HepG2 (cell line): ENCODE data around the gene FIS1. TPM values are rescaled to one million over a fixed set of nuclear protein-coding genes. Genes with fewer than 3 reads are reported as not detected.

ENCODE experiments used
- ATAD3A ChIP-seq: sonication (generic); formaldehyde crosslinking; IDR thresholded peaks from 2 replicates; pipeline ENCODE4 v1.4.0; 2020; ENCODE audit warnings: missing genetic modification reagents
- BCL6 ChIP-seq: IDR thresholded peaks from 2 replicates; pipeline ENCODE4 v1.6.1; 2016; ENCODE audit warnings: missing genetic modification reagents, missing compliant biosample characterization
- DRAP1 ChIP-seq: IDR thresholded peaks from 2 replicates; pipeline ENCODE4 v1.6.1; 2016; ENCODE audit warnings: missing genetic modification reagents, missing compliant biosample characterization
- HOXD1 ChIP-seq: sonication (generic); formaldehyde crosslinking; IDR thresholded peaks from 2 replicates; pipeline ENCODE4 v1.5.0; 2020; ENCODE audit warnings: missing genetic modification reagents
- ISL2 ChIP-seq: sonication (generic); formaldehyde crosslinking; IDR thresholded peaks from 2 replicates; pipeline ENCODE4 v1.5.0; 2020; ENCODE audit warnings: missing genetic modification reagents
- MIER3 ChIP-seq: IDR thresholded peaks from 2 replicates; pipeline ENCODE4 v1.6.1; 2016; ENCODE audit warnings: missing compliant biosample characterization, borderline replicate concordance
- MTF1 ChIP-seq: sonication (generic); formaldehyde crosslinking; IDR thresholded peaks from 2 replicates; pipeline ENCODE4 v1.5.0; 2020; ENCODE audit warnings: missing genetic modification reagents
- PHB2 ChIP-seq: fragments of 450-650 bp; IDR thresholded peaks from 2 replicates; pipeline ENCODE4 v1.6.1; 2018; ENCODE audit not compliant: partially characterized antibody
- RARG ChIP-seq: sonication (generic); formaldehyde crosslinking; IDR thresholded peaks from 2 replicates; pipeline ENCODE4 v1.4.0; 2020; ENCODE audit warnings: low read depth, mild to moderate bottlenecking, missing genetic modification reagents
- XRCC5 ChIP-seq: fragments of 200-400 bp; formaldehyde crosslinking; optimal IDR thresholded peaks from 2 replicates; pipeline ENCODE3; 2017; ENCODE audit warnings: mild to moderate bottlenecking, low read length
- YEATS2 ChIP-seq: sonication (generic); formaldehyde crosslinking; IDR thresholded peaks from 2 replicates; pipeline ENCODE4 v1.4.0; 2020; ENCODE audit warnings: missing genetic modification reagents, borderline replicate concordance
- ZBTB10 ChIP-seq: sonication (generic); formaldehyde crosslinking; IDR thresholded peaks from 2 replicates; pipeline ENCODE4 v1.4.0; 2020; ENCODE audit warnings: missing genetic modification reagents, borderline replicate concordance
- ZBTB42 ChIP-seq: sonication (generic); formaldehyde crosslinking; IDR thresholded peaks from 2 replicates; pipeline ENCODE4 v1.5.0; 2020; ENCODE audit warnings: mild to moderate bottlenecking, missing genetic modification reagents
- ZFP90 ChIP-seq: sonication (generic); formaldehyde crosslinking; IDR thresholded peaks from 2 replicates; pipeline ENCODE4 v1.8.0; 2022; ENCODE audit warnings: missing genetic modification reagents, mild to moderate bottlenecking, inconsistent platforms, borderline replicate concordance
- ZNF33A ChIP-seq: sonication (generic); formaldehyde crosslinking; IDR thresholded peaks from 2 replicates; pipeline ENCODE4 v1.5.1; 2020; ENCODE audit warnings: missing genetic modification reagents, mild to moderate bottlenecking, moderate library complexity, borderline replicate concordance
- ZNF354B ChIP-seq: sonication (generic); formaldehyde crosslinking; IDR thresholded peaks from 2 replicates; pipeline ENCODE4 v1.8.0; 2022; ENCODE audit warnings: mild to moderate bottlenecking, missing genetic modification reagents
- ZNF446 ChIP-seq: sonication (generic); formaldehyde crosslinking; IDR thresholded peaks from 2 replicates; pipeline ENCODE4 v1.5.0; 2020; ENCODE audit warnings: mild to moderate bottlenecking, missing genetic modification reagents
- ZNF598 ChIP-seq: sonication (generic); formaldehyde crosslinking; IDR thresholded peaks from 2 replicates; pipeline ENCODE4 v1.5.1; 2020; ENCODE audit warnings: mild to moderate bottlenecking, missing genetic modification reagents, borderline replicate concordance
- ZNF605 ChIP-seq: sonication (generic); formaldehyde crosslinking; IDR thresholded peaks from 2 replicates; pipeline ENCODE4 v1.8.0; 2022; ENCODE audit warnings: mild to moderate bottlenecking, missing genetic modification reagents
- ZNF615 ChIP-seq: sonication (generic); formaldehyde crosslinking; IDR thresholded peaks from 2 replicates; pipeline ENCODE4 v1.5.0; 2020; ENCODE audit warnings: mild to moderate bottlenecking, missing genetic modification reagents, borderline replicate concordance
- ZNF720 ChIP-seq: sonication (generic); formaldehyde crosslinking; IDR thresholded peaks from 2 replicates; pipeline ENCODE4 v1.4.0; 2020; ENCODE audit warnings: missing genetic modification reagents
- ZNF841 ChIP-seq: sonication (generic); formaldehyde crosslinking; IDR thresholded peaks from 2 replicates; pipeline ENCODE4 v1.8.1; 2023; ENCODE audit warnings: missing genetic modification reagents, borderline replicate concordance
- ZSCAN9 ChIP-seq: IDR thresholded peaks from 2 replicates; pipeline ENCODE4 v1.6.1; 2016; ENCODE audit warnings: borderline replicate concordance
- polyA plus RNA-seq, 8 experiments: library from polyadenylated mRNA; depleted of rRNA in 3 of 8; stranded (reverse) in 7 of 8; unstranded in 1 of 8; fragments of >200 nt; fragmentation: Illumina TruSeq in 4 of 8; extraction: Trizol in 4 of 8; gene quantifications; 2 replicates each; pipeline versions ENCODE4 v1.2.1 to v1.2.3, GENCODE V29; 2011 to 2016; ENCODE audit warnings: low read depth in 4 of 8, missing spikeins in 1 of 8, mixed read lengths in 1 of 8; ENCODE audit not compliant: insufficient read depth in 1 of 8
- total RNA-seq, 5 experiments: library from RNA; depleted of rRNA; stranded (reverse); fragments of >200 nt; fragmentation: Illumina TruSeq; extraction: Trizol; gene quantifications; 2 replicates each; pipeline ENCODE4 v1.2.3, GENCODE V29; 2016; ENCODE audit warnings: low read depth in 1 of 5
- TF ChIP-seq, protein P1 (sequence below): sonication (generic); formaldehyde crosslinking; IDR thresholded peaks from 2 replicates; pipeline ENCODE4 v1.8.0; 2022; ENCODE audit warnings: missing genetic modification reagents, mild to moderate bottlenecking, borderline replicate concordance
- TF ChIP-seq, protein P2 (sequence below): IDR thresholded peaks from 2 replicates; pipeline ENCODE4 v1.6.1; 2016; ENCODE audit warnings: missing compliant biosample characterization, missing genetic modification reagents, borderline replicate concordance

The FIS1 gene
- total and polyA plus RNA-seq, 2 of the 13 experiments (the other 11 are each of a cell fraction or from before 2014, with no cell fraction given), result 97.5 to 101 TPM

GRCh38 chr7:101251871-101252659 lies 7.2 kb upstream of the FIS1 start (continued):
- TF ChIP-seq MIER3 (CRISPR knock-in tag) (no peak; the same call in 1 of the 2 replicates), YEATS2 (CRISPR knock-in tag) (peak; percentile 82; the same call in 1 of the 2 replicates), HOXD1 (no peak), ZNF33A (CRISPR knock-in tag) (no peak), BCL6 (peak; percentile 39; the same call in 1 of the 2 replicates), ZFP90 (CRISPR knock-in tag) (no peak), ZNF615 (CRISPR knock-in tag) (no peak), ZNF354B (CRISPR knock-in tag) (no peak), ZSCAN9 (CRISPR knock-in tag) (peak; percentile 43; the same call in 1 of the 2 replicates), MTF1 (no peak), ZBTB10 (CRISPR knock-in tag) (0 out of 2 replicates have a peak, but pooled peaks have one; percentile 30), ZNF720 (CRISPR knock-in tag) (no peak), ZNF598 (no peak), PHB2 (no peak), ZNF605 (CRISPR knock-in tag) (peak; percentile 38; the same call in 1 of the 2 replicates), DRAP1 (0 out of 2 replicates have a peak, but pooled peaks have one; percentile 48), RARG (CRISPR knock-in tag) (no peak), ZNF841 (CRISPR knock-in tag) (no peak), ISL2 (CRISPR knock-in tag) (peak; percentile 45; the same call in 1 of the 2 replicates), ATAD3A (CRISPR knock-in tag) (0 out of 2 replicates have a peak, but pooled peaks have one; percentile 32), XRCC5 (peak; percentile 78), ZBTB42 (CRISPR knock-in tag) (no peak), ZNF446 (CRISPR knock-in tag) (0 out of 2 replicates have a peak, but pooled peaks have one; percentile 15)
- TF ChIP-seq, protein P1, sequence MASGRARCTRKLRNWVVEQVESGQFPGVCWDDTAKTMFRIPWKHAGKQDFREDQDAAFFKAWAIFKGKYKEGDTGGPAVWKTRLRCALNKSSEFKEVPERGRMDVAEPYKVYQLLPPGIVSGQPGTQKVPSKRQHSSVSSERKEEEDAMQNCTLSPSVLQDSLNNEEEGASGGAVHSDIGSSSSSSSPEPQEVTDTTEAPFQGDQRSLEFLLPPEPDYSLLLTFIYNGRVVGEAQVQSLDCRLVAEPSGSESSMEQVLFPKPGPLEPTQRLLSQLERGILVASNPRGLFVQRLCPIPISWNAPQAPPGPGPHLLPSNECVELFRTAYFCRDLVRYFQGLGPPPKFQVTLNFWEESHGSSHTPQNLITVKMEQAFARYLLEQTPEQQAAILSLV (CRISPR knock-in tag), result peak; percentile 76; the same call in 1 of the 2 replicates
- TF ChIP-seq, protein P2, sequence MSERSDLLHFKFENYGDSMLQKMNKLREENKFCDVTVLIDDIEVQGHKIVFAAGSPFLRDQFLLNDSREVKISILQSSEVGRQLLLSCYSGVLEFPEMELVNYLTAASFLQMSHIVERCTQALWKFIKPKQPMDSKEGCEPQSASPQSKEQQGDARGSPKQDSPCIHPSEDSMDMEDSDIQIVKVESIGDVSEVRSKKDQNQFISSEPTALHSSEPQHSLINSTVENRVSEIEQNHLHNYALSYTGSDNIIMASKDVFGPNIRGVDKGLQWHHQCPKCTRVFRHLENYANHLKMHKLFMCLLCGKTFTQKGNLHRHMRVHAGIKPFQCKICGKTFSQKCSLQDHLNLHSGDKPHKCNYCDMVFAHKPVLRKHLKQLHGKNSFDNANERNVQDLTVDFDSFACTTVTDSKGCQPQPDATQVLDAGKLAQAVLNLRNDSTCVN (CRISPR knock-in tag), result no peak
